HG03039 (cell line): ENCODE data around the gene AMBRA1.

Source experiments
- ATAC-seq: cut with Tn5 transposase; IDR thresholded peaks from one replicate; pipeline ENCODE4 v1.9.1; 2021; ENCODE audit warnings: mild to moderate bottlenecking, moderate library complexity; ENCODE audit not compliant: unreplicated experiment

AMBRA1 gene

GRCh38 chr11:46593550-46594373, at the start of gene AMBRA1:
Gene AMBRA1, minus strand, starts transcription at chr11:46594023. Its CDS starts 45,643 bp downstream, at chr11:46548380.
- ATAC-seq = peak; percentile 75

GRCh38 chr11:46643531-46643930, 49.7 kb upstream of the AMBRA1 start:
- ATAC-seq = no peak

- ATAC-seq = no peak
Measured at GRCh38 chr11:46642627-46643335, 49.0 kb upstream of the AMBRA1 start.

- ATAC-seq = no peak
Measured at GRCh38 chr11:46641639-46642038, 47.8 kb upstream of the AMBRA1 start.

GRCh38 chr11:46640036-46640788, 46.4 kb upstream of the AMBRA1 start:
- no peak for ATAC-seq

- no peak for ATAC-seq
Measured at GRCh38 chr11:46639197-46639839, 45.5 kb upstream of the AMBRA1 start.

GRCh38 chr11:46637546-46637945, 43.7 kb upstream of the AMBRA1 start:
- ATAC-seq = no peak

GRCh38 chr11:46635557-46636139, 41.8 kb upstream of the AMBRA1 start:
- ATAC-seq = no peak

- ATAC-seq = no peak
Measured at GRCh38 chr11:46633291-46634217, 39.7 kb upstream of the AMBRA1 start.

- ATAC-seq = no peak
Measured at GRCh38 chr11:46632502-46632901, 38.7 kb upstream of the AMBRA1 start.

- no peak for ATAC-seq
Measured at GRCh38 chr11:46631676-46632075, 37.9 kb upstream of the AMBRA1 start.

- ATAC-seq = no peak
Measured at GRCh38 chr11:46630237-46630636, 36.4 kb upstream of the AMBRA1 start.

- ATAC-seq = no peak
Measured at GRCh38 chr11:46628961-46629360, 35.1 kb upstream of the AMBRA1 start.

- no peak for ATAC-seq
Measured at GRCh38 chr11:46625406-46625805, 31.6 kb upstream of the AMBRA1 start.

- no peak for ATAC-seq
Measured at GRCh38 chr11:46618837-46619236, 25.0 kb upstream of the AMBRA1 start.

GRCh38 chr11:46617972-46618314, 24.1 kb upstream of the AMBRA1 start:
- ATAC-seq = no peak

GRCh38 chr11:46617134-46617971, 23.5 kb upstream of the AMBRA1 start, which contains the start of the genes ATG13 and HARBI1:
Gene ATG13, plus strand, starts transcription at chr11:46617553. Its CDS starts 26,739 bp downstream, at chr11:46644292.
Gene HARBI1, minus strand, starts transcription at chr11:46617227. Its CDS starts 990 bp downstream, at chr11:46616237.
- ATAC-seq = peak; percentile 94

- no peak for ATAC-seq
Measured at GRCh38 chr11:46616551-46617133, 22.8 kb upstream of the AMBRA1 start.
